Lower leg skin (tissue), 4 donors: ENCODE results near the gene SIRT2. TPM values are rescaled to one million over a fixed set of nuclear protein-coding genes. Genes with fewer than 3 reads are reported as not detected.

Experiments used
- DNase-seq, 2 donors: peaks; one replicate each; pipeline ENCODE4 v3.0.0-alpha.2; 2019; ENCODE audit warnings: low spot score in 2 of 2
- H3K4me3 ChIP-seq: fragments of 200-600 bp; sonication (generic); 2 replicates; pipeline ENCODE4 v1.5.1; 2017; ENCODE audit warnings: mild to moderate bottlenecking, low read depth; ENCODE audit not compliant: poor library complexity, severe bottlenecking
- POLR2A ChIP-seq, 2 donors: fragments of 450-650 bp; IDR thresholded peaks; one replicate each; pipeline ENCODE4 v1.6.1; 2016 to 2017; ENCODE audit warnings: antibody characterized with exemption in 2 of 2, mild to moderate bottlenecking in 1 of 2, moderate library complexity in 1 of 2
- WGBS, 2 donors: methylation state at CpG; one replicate each; pipeline ENCODE4 v1.1.5; 2018; 5-methylcytosine and 5-hydroxymethylcytosine counted together
- intact Hi-C: fragments of 100-400 bp; cut with DNase I; formaldehyde crosslinking; loops from one replicate; pipeline ENCODE4 v1.15.0; 2023; ENCODE audit warnings: low total_unique reads
- total RNA-seq, 4 donors: library from RNA; depleted of rRNA; stranded (reverse); fragments of >200 nt; gene quantifications; one replicate each; pipeline ENCODE4 v1.1.0, GENCODE V29; 2016
- TF ChIP-seq, protein P1 (sequence below), 3 donors: fragments of 450-650 bp; IDR thresholded peaks; one replicate each; pipeline ENCODE4 v1.5.1; 2016; ENCODE audit warnings: antibody characterized with exemption in 3 of 3, mild to moderate bottlenecking in 3 of 3, moderate library complexity in 2 of 3

Gene SIRT2
- total RNA-seq, 4 donors from 2014 or later, result 84.6 to 119 (median 101) TPM

DNA sequence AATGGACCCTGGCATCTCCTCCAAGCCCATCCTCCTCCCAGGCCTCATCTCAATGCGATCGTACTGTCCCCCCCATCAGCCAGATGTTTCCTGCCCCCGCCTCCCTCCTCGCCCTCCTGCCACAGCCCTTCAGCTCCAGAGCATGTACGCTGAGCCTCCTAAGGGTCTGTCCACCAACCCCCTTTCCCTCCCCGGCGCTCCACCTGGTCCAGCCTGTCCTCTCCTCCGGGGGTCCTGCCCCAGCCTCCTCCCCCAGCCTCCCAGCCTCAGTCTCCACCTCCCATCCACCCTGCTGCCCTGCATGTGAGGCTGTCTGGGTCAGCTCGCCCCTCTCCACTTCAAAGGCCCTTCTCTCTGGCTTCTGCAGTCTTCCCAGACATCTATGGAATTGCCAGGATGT, 4.5 kb downstream of the SIRT2 start:
- WGBS, 2 donors, result 72 to 73% methylated on average over 9 of the region's 9 CpGs
- intact Hi-C loops, result loop anchor here (5.0 kb wide), 1 partner anchor 927 kb away; no protein-coding TSS in a partner anchor
- no peak overlapping the region for H3K4me3 ChIP-seq

DNA sequence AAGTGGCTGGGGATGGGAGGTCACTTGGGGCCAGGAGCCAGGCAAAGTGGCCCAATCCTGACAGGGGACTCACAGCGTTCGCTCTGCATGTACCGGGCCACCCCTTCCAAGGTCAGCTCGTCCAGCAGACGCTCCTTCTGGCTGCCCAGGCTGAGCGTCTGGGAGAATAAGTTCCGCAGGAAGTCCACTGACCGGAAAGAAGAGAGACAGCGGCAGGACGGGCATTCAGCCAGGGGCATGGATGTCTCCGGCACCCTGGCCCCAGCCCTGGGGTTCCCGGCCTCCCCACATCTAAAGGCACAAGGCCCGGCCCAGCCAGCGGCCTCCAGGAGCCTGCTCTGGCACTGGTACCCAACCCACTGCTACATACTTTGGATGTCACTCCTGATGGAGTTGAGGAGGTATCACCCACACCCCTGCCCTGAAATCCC, 6.1 kb downstream of the SIRT2 start:
- no peak for DNase-seq
- intact Hi-C loops, result no loop called here
- no peak overlapping the region for H3K4me3 ChIP-seq
- WGBS, 2 donors, result 82 to 86% methylated on average over 14 of the region's 14 CpGs
- TF ChIP-seq, protein P1, sequence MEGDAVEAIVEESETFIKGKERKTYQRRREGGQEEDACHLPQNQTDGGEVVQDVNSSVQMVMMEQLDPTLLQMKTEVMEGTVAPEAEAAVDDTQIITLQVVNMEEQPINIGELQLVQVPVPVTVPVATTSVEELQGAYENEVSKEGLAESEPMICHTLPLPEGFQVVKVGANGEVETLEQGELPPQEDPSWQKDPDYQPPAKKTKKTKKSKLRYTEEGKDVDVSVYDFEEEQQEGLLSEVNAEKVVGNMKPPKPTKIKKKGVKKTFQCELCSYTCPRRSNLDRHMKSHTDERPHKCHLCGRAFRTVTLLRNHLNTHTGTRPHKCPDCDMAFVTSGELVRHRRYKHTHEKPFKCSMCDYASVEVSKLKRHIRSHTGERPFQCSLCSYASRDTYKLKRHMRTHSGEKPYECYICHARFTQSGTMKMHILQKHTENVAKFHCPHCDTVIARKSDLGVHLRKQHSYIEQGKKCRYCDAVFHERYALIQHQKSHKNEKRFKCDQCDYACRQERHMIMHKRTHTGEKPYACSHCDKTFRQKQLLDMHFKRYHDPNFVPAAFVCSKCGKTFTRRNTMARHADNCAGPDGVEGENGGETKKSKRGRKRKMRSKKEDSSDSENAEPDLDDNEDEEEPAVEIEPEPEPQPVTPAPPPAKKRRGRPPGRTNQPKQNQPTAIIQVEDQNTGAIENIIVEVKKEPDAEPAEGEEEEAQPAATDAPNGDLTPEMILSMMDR (IDR thresholded peaks at IDR 0.05), result no peak
- no peak for TF ChIP-seq POLR2A (IDR thresholded peaks at IDR 0.05)

More for the DNA sequence above, 4.5 kb downstream of the SIRT2 start:
- no peak for TF ChIP-seq POLR2A (IDR thresholded peaks at IDR 0.05)
- TF ChIP-seq, protein P1 (IDR thresholded peaks at IDR 0.05), result no peak
- no peak for DNase-seq

DNA sequence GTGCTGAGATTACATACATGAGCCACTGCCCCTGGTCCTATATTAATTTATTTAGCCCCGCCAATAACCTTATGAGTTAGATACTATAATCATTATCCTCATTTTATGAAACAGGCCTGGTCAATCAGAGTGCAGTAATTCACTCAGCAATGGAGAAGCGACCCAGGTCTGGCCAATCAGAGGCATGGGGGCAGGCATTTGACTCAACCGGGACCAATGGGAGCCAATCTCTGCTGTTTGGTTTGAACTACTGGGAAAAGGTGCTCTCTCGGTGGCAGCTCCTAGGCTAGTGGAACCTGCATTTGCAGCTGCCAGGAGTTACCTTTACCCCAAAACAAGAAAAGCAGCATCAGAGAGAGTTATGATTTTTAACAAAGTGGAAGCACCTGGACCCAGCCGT, 6.6 kb downstream of the SIRT2 start:
- no peak overlapping the region for H3K4me3 ChIP-seq
- DNase-seq, result no peak
- intact Hi-C loops, result no loop called here
- TF ChIP-seq, protein P1 (IDR thresholded peaks at IDR 0.05), result no peak
- 84 to 85% methylated on average over 5 of the region's 5 CpGs for WGBS, 2 donors

DNA sequence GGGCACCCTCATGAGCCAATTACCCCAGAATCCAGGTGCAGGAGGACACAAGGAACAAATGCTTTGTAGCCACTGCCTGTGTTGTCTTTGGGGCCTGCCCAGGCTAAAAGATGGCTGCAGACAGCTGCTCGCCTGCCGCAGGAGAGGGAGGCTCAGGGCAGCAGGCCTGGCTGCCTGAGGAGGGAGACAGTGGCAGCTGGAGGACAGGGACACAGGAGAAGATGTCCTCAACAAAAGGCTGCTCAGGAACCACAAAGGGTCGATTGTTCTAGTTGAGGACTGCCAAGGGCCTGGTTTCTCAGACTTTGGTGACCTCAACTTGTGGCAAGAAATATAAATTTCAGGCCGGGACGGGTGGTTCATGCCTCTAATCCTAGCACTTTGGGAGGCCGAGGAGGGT, 7.6 kb downstream of the SIRT2 start:
- DNase-seq, result no peak
- intact Hi-C loops, result no loop called here
- TF ChIP-seq POLR2A (IDR thresholded peaks at IDR 0.05), result no peak
- TF ChIP-seq, protein P1 (IDR thresholded peaks at IDR 0.05), result no peak
- WGBS, 2 donors, result 81 to 87% methylated on average over 6 of the region's 6 CpGs
- H3K4me3 ChIP-seq, result no peak overlapping the region

DNA sequence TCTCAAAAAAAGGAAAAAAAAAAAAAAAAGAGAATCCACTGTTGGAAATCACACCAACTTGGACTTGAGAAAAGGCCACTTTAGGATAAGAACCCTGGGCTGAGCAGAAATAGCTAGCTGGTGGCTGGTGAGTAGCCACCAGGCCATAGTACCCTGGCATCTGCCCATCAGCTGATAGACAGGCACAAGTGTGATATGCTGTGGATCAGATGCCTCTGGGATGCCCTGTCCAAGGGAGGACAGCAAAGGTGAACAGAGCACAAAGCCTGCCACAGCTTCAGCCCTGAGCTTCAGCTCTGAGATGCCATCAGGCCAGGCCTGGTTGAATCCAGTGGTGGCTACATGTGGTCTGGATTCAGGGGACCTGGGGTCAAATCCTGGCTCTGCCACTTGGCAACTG, 8.7 kb downstream of the SIRT2 start:
- intact Hi-C loops, result no loop called here
- no peak for DNase-seq
- TF ChIP-seq POLR2A (IDR thresholded peaks at IDR 0.05), result no peak
- TF ChIP-seq, protein P1 (IDR thresholded peaks at IDR 0.05), result no peak
- H3K4me3 ChIP-seq, result no peak overlapping the region

DNA sequence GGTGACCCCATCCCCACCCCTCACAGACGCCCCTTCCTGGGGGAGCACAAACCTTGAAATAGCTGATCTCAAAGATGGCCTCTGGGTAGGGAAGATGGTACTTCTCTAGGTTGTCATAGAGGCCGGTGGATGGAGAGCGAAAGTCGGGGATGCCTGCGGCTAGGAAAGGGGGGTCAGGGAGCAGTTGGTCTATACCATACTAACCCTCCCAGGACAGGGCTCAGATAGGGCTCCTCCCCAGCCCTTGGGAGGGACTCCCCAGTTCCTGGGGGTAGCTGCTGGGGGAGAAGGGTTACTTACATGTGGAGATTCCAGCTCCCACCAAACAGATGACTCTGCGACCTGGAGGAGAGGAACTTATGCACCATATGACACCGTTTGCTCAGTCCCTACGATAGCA, 9.6 kb downstream of the SIRT2 start:
- WGBS, 2 donors, result 89 to 93% methylated on average over 8 of the region's 8 CpGs
- no peak for DNase-seq
- intact Hi-C loops, result no loop called here
- no peak overlapping the region for H3K4me3 ChIP-seq
- no peak for TF ChIP-seq POLR2A (IDR thresholded peaks at IDR 0.05)
- TF ChIP-seq, protein P1 (IDR thresholded peaks at IDR 0.05), result no peak
